Activated CD8-positive, alpha-beta T cell treated with anti-CD3 and anti-CD28 coated beads for 36 hours (primary cell): ENCODE results near the gene DPP6. TPM values are rescaled to one million over a fixed set of nuclear protein-coding genes. Genes with fewer than 3 reads are reported as not detected.

Source experiments
- ATAC-seq: fragments of 200-7000 bp; cut with Tn5 transposase; one replicate; pipeline ENCODE4 v1.10.0; 2021; ENCODE audit warnings: mild to moderate bottlenecking, moderate library complexity
- CTCF ChIA-PET: fragments of 350-600 bp; sonication (Branson Sonifier 250); formaldehyde crosslinking; loops from one replicate; lab custom pipeline; 2021; ENCODE audit warnings: antibody characterized with exemption; lab: Charles Lee
- POLR2A ChIA-PET: fragments of 350-600 bp; sonication (Branson Sonifier 250); formaldehyde crosslinking; loops from one replicate; lab custom pipeline; 2021; ENCODE audit warnings: antibody characterized with exemption; lab: Charles Lee
- DNase-seq: peaks from one replicate; pipeline ENCODE4 v3.0.0-alpha.2; 2020
- H3K27ac Mint-ChIP-seq: one replicate; pipeline ENCODE4 v1.8.0; 2021; ENCODE audit warnings: mild to moderate bottlenecking, mixed read lengths
- H3K27me3 Mint-ChIP-seq: one replicate; pipeline ENCODE4 v1.8.0; 2021; ENCODE audit warnings: mixed read lengths
- H3K36me3 Mint-ChIP-seq: one replicate; pipeline ENCODE4 v1.8.0; 2021; ENCODE audit warnings: low read depth, mixed read lengths
- H3K4me1 Mint-ChIP-seq: one replicate; pipeline ENCODE4 v1.8.0; 2021; ENCODE audit warnings: low read depth, mixed read lengths
- H3K4me3 Mint-ChIP-seq: one replicate; pipeline ENCODE4 v1.8.0; 2021; ENCODE audit warnings: mild to moderate bottlenecking, moderate library complexity, mixed read lengths
- H3K9me3 Mint-ChIP-seq: one replicate; pipeline ENCODE4 v1.8.0; 2021; ENCODE audit warnings: mixed read lengths
- intact Hi-C: fragments of 100-400 bp; cut with micrococcal nuclease; formaldehyde crosslinking; loops from one replicate; pipeline ENCODE4 v1.10.0; 2022
- total RNA-seq, 2 experiments: library from RNA; stranded (reverse); gene quantifications; one replicate each; pipeline ENCODE4 v1.2.3, GENCODE V29; 2021
- TF ChIP-seq, protein P1 (sequence below): fragments of 200-600 bp; IDR thresholded peaks from one replicate; pipeline ENCODE4 v1.8.0; 2022; ENCODE audit warnings: antibody characterized with exemption, mild to moderate bottlenecking

The DPP6 gene
- total RNA-seq, 2 experiments from 2014 or later, result not detected

DNA sequence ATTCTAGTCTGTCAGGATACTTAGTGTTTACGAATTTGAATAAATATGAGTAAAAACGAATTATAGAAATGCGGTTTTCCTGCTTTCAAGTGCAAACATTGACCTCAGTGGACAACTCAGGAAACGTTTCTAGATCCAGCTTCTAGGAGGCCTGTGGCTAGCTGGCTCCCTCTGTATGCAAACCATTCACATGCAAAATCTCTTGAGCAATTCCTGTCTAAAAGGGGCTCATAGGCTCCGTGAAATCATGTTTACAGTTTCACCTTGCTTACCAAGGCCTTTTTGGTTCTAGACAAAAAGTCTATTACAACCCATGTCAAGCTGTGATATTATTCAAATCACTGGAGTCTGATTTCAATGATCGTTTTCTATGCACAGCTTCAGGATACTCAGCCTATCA, 364.5 kb downstream of the DPP6 start:
- CTCF ChIA-PET, result no interaction called here
- H3K9me3 Mint-ChIP-seq, result peaks cover 6% of the 10 kb centered on the region
- no peaks in the 10 kb centered on the region for H3K36me3 Mint-ChIP-seq
- H3K4me1 Mint-ChIP-seq, result no peaks in the 10 kb centered on the region
- TF ChIP-seq, protein P1, sequence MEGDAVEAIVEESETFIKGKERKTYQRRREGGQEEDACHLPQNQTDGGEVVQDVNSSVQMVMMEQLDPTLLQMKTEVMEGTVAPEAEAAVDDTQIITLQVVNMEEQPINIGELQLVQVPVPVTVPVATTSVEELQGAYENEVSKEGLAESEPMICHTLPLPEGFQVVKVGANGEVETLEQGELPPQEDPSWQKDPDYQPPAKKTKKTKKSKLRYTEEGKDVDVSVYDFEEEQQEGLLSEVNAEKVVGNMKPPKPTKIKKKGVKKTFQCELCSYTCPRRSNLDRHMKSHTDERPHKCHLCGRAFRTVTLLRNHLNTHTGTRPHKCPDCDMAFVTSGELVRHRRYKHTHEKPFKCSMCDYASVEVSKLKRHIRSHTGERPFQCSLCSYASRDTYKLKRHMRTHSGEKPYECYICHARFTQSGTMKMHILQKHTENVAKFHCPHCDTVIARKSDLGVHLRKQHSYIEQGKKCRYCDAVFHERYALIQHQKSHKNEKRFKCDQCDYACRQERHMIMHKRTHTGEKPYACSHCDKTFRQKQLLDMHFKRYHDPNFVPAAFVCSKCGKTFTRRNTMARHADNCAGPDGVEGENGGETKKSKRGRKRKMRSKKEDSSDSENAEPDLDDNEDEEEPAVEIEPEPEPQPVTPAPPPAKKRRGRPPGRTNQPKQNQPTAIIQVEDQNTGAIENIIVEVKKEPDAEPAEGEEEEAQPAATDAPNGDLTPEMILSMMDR, result no peak
- H3K27me3 Mint-ChIP-seq, result no peaks in the 10 kb centered on the region
- no peak for ATAC-seq
- no peak for DNase-seq
- no peak overlapping the region for H3K4me3 Mint-ChIP-seq
- intact Hi-C loops, result no loop called here
- no peak overlapping the region for H3K27ac Mint-ChIP-seq
- POLR2A ChIA-PET, result no interaction called here

DNA sequence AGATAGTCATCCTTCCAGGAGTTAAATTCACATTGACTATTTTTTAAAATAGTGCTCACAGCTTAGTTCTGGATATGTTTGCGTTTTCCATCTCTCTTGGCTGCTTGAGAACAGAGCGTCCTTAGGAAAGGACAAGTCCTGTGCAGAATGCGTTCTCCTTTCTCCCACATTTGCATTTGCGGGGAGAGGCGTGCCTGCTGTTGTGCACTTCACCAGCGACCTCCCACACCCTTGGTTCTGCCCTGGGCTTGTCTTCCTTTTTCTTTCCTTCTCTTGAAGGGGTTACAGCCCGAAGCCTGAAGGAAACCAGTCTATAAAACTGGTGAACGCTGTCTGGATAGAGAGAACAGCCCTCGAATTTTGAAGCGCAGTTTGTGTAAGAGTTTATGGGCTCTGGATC, 367.1 kb downstream of the DPP6 start:
- Mint-ChIP-seq H3K27me3 (no peaks in the 10 kb centered on the region), H3K9me3 (peaks cover 5% of the 10 kb centered on the region), H3K27ac (no peak overlapping the region), H3K36me3 (no peaks in the 10 kb centered on the region), H3K4me3 (no peak overlapping the region), H3K4me1 (no peaks in the 10 kb centered on the region)
- TF ChIP-seq, protein P1, result no peak
- CTCF ChIA-PET, result no interaction called here
- no peak for DNase-seq
- intact Hi-C loops, result no loop called here
- POLR2A ChIA-PET, result no interaction called here
- no peak for ATAC-seq

DNA sequence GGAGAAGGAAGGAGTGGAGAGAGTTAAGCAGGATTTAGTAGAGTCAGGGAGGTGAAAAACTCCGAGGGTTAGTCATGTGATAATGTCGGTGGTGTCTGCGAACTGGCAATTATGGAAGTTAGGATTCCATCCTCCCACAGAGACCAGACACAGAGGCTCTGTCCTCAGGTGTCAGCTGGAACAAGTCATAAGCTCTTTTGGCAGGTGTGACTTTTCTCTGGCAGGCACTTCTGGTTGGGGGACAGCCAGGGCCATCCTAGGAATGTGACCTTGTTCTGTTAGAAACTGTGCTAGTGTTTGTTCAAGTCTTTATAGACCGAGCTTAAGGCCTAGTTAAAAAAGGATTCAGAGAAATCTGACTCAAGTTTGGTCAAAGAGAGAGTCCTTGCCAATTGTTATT, 371.0 kb downstream of the DPP6 start:
- peaks cover under 1% of the 10 kb centered on the region for H3K9me3 Mint-ChIP-seq
- H3K27ac Mint-ChIP-seq, result no peak overlapping the region
- CTCF ChIA-PET, result interaction anchor here (0.7 kb wide), 1 partner anchor 1683 kb away, joined by 3 read pairs; no protein-coding TSS in a partner anchor
- H3K4me1 Mint-ChIP-seq, result no peaks in the 10 kb centered on the region
- H3K4me3 Mint-ChIP-seq, result no peak overlapping the region
- H3K27me3 Mint-ChIP-seq, result no peaks in the 10 kb centered on the region
- TF ChIP-seq, protein P1, result no peak
- ATAC-seq (no peak), DNase-seq (no peak)
- POLR2A ChIA-PET, result no interaction called here
- no peaks in the 10 kb centered on the region for H3K36me3 Mint-ChIP-seq
- intact Hi-C loops, result loop anchor here (10.0 kb wide), 1 partner anchor 62 kb away; no protein-coding TSS in a partner anchor

DNA sequence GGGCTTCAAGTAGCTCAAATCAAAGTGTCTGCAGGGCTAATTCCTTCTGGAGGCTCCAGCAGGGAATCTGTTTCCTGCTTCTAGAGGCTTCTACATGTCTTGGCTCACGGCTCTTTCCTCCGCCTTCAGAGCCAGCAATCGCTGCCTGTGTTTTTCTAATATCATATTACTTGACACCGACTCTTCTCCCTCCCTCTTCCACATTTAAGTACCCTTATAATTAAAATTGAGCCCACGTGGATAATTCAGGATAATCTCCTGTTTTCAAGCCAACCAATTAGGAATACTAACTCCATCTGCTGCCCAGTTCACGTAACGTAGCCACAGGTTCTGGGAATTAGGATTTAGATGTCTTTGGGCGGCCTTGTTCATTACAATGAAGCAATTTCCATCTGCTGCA, 372.2 kb downstream of the DPP6 start:
- POLR2A ChIA-PET, result no interaction called here
- no peaks in the 10 kb centered on the region for H3K36me3 Mint-ChIP-seq
- TF ChIP-seq, protein P1, result no peak
- no peak for ATAC-seq
- peaks cover 4% of the 10 kb centered on the region for H3K9me3 Mint-ChIP-seq
- intact Hi-C loops, result loop anchor here (10.0 kb wide), 1 partner anchor 60 kb away; no protein-coding TSS in a partner anchor
- no peak for DNase-seq
- CTCF ChIA-PET, result no interaction called here
- no peak overlapping the region for H3K27ac Mint-ChIP-seq
- H3K4me3 Mint-ChIP-seq, result no peak overlapping the region
- no peaks in the 10 kb centered on the region for H3K4me1 Mint-ChIP-seq
- no peaks in the 10 kb centered on the region for H3K27me3 Mint-ChIP-seq

DNA sequence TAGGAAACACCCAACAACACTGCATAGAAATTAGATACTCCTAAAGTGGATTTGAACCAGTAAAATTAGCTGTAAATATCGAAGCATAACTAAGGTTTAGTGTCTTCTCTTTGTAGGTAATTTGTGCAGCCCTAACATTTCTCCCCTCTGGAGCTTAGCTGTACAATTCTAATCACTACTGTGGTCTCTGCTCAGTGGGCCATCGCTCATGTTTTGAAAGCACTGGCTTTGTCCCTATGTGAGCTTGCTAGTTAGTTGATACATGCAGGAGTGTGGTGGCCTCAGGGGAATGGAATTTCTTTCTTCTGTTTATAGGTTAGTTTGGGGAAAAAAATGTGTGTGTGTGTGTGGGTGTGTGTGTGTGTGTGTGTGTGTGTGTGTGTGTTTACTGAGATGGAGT, 373.1 kb downstream of the DPP6 start:
- DNase-seq (no peak), ATAC-seq (no peak)
- H3K36me3 Mint-ChIP-seq, result no peaks in the 10 kb centered on the region
- H3K27ac Mint-ChIP-seq, result no peak overlapping the region
- H3K4me3 Mint-ChIP-seq, result no peak overlapping the region
- CTCF ChIA-PET, result no interaction called here
- no peaks in the 10 kb centered on the region for H3K27me3 Mint-ChIP-seq
- TF ChIP-seq, protein P1, result no peak
- intact Hi-C loops, result loop anchor here (10.0 kb wide), 1 partner anchor 60 kb away; no protein-coding TSS in a partner anchor
- POLR2A ChIA-PET, result no interaction called here
- H3K4me1 Mint-ChIP-seq, result no peaks in the 10 kb centered on the region
- peaks cover 6% of the 10 kb centered on the region for H3K9me3 Mint-ChIP-seq
